PC-9 (cell line): ENCODE results near the gene HMGB1. TPM values are rescaled to one million over a fixed set of nuclear protein-coding genes. Genes with fewer than 3 reads are reported as not detected.
"Not testable (repeated sequence)": the region's sequence is repeated elsewhere in the genome, so short reads cannot be mapped to it uniquely, and the experiment has no call there.

Experiments
- BruUV-seq: library from RNA; stranded (reverse); fragments of 400-500 nt; replicated peaks from 2 replicates; lab custom pipeline; 2021; lab: Mats Ljungman, UMichigan
- CTCF ChIA-PET: fragments of 300-600 bp; sonication (Branson Sonifier 250); formaldehyde crosslinking; loops from one replicate; lab custom pipeline; 2022; ENCODE audit warnings: antibody characterized with exemption; lab: Charles Lee
- POLR2A ChIA-PET: fragments of 300-600 bp; sonication (Branson Sonifier 250); formaldehyde crosslinking; loops from one replicate; lab custom pipeline; 2022; ENCODE audit warnings: antibody characterized with exemption; ENCODE audit not compliant: unreplicated experiment; lab: Charles Lee
- DNase-seq, 2 experiments: peaks; one replicate each; pipeline versions ENCODE4 v3.0.0 to v3.0.0-alpha.2; 2015 to 2022; ENCODE audit warnings: mixed read lengths in 1 of 2
- H2AFZ ChIP-seq: fragments of 200-600 bp; sonication (generic); 2 replicates; pipeline ENCODE4 v1.8.1; 2017; ENCODE audit warnings: antibody characterized with exemption
- H3F3A ChIP-seq: fragments of 200-600 bp; sonication (generic); 2 replicates; pipeline ENCODE4 v1.8.1; 2017; ENCODE audit warnings: antibody characterized with exemption, mild to moderate bottlenecking, low read depth; ENCODE audit not compliant: insufficient read depth
- H3K27ac ChIP-seq: fragments of 200-600 bp; sonication (generic); 2 replicates; pipeline ENCODE4 v1.6.1; 2016; ENCODE audit warnings: mixed run types
- H3K27me3 ChIP-seq: fragments of 200-600 bp; sonication (generic); 2 replicates; pipeline ENCODE4 v1.6.1; 2016; ENCODE audit warnings: low read depth, mixed run types; ENCODE audit not compliant: insufficient read depth
- H3K36me3 ChIP-seq: fragments of 200-600 bp; sonication (generic); 2 replicates; pipeline ENCODE4 v1.6.1; 2016; ENCODE audit warnings: low read depth, mixed run types
- H3K4me1 ChIP-seq: fragments of 200-600 bp; sonication (generic); replicated peaks from 2 replicates; pipeline ENCODE4 v1.6.1; 2016; ENCODE audit warnings: mixed run types; ENCODE audit not compliant: insufficient read depth
- H3K4me2 ChIP-seq: fragments of 200-600 bp; sonication (generic); 2 replicates; pipeline ENCODE4 v1.6.1; 2017; ENCODE audit warnings: mixed run types
- H3K4me3 ChIP-seq: fragments of 200-600 bp; sonication (generic); 2 replicates; pipeline ENCODE4 v1.6.1; 2016; ENCODE audit warnings: mixed run types
- H3K79me2 ChIP-seq: fragments of 200-600 bp; sonication (generic); 2 replicates; pipeline ENCODE4 v1.6.1; 2017; ENCODE audit warnings: low read depth, mixed run types
- H3K9me2 ChIP-seq: fragments of 200-600 bp; sonication (generic); 2 replicates; pipeline ENCODE4 v1.8.1; 2017; ENCODE audit warnings: mild to moderate bottlenecking; ENCODE audit not compliant: insufficient read depth
- H3K9me3 ChIP-seq: fragments of 200-600 bp; sonication (generic); 2 replicates; pipeline ENCODE4 v1.8.1; 2016; ENCODE audit warnings: low read depth; ENCODE audit not compliant: insufficient read depth
- H4K20me1 ChIP-seq: fragments of 200-600 bp; sonication (generic); 2 replicates; pipeline ENCODE4 v1.8.1; 2017; ENCODE audit not compliant: insufficient read depth
- EZH2 ChIP-seq: fragments of 200-600 bp; sonication (generic); IDR thresholded peaks from 2 replicates; pipeline ENCODE4 v1.8.0; 2017; ENCODE audit warnings: antibody characterized with exemption, low read depth
- intact Hi-C: fragments of 100-400 bp; cut with micrococcal nuclease; formaldehyde crosslinking; loops from one replicate; pipeline ENCODE4 v1.10.0; 2022; ENCODE audit not compliant: unreplicated experiment
- total RNA-seq: library from RNA; stranded (reverse); gene quantifications from 2 replicates; pipeline ENCODE4 v1.2.3, GENCODE V29; 2021
- TF ChIP-seq, protein P1 (sequence below): fragments of 200-600 bp; sonication (generic); conservative IDR thresholded peaks from 2 replicates; pipeline ENCODE4 v1.6.1; 2017; ENCODE audit warnings: mixed run types, antibody characterized with exemption, mild to moderate bottlenecking, moderate library complexity

Gene HMGB1
- total RNA-seq, 1 experiment from 2014 or later: 313 TPM

DNA sequence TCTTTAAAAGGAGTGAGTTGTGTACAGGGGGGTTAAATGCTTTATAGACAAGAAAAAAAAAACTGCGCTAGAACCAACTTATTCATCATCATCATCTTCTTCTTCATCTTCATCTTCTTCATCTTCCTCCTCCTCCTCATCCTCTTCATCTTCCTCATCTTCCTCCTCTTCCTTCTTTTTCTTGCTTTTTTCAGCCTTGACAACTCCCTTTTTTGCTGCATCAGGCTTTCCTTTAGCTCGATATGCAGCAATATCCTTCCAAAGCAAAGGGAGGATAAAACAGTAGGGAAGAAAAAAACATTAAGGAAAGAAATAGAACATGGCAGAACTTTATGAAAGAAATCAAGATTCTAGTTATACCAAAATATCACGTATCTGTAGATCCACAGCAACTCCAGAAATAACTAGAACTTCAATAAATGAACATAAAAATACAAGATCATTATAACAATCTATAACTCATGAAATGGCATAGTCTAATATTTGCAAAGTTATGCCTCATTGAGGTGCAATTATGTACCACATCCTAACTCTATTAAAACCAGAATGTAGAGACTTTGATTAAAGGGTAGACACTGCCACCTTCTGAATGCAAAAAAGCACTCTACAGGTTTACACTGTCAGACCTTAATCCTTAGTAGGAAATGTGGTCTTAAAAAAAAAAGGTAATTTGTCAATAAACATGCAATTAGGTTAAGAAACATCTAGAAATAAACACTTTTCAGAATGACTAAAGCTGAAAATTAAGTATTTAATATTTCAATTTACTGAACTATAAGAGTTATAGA lies 4.3 kb downstream of the HMGB1 start:
- H3K9me2 ChIP-seq, POLR2A ChIA-PET, H4K20me1 ChIP-seq, H3K4me3 ChIP-seq, DNase-seq, H2AFZ ChIP-seq, H3K27ac ChIP-seq, H3K27me3 ChIP-seq, H3K9me3 ChIP-seq: not testable (repeated sequence)
- Histone ChIP-seq H3K4me1 (peaks cover 23% of the 10 kb centered on the region), H3K36me3 (peaks cover 26% of the 10 kb centered on the region), H3K79me2 (peaks cover 31% of the 10 kb centered on the region), H3F3A (peaks cover 47% of the 10 kb centered on the region), H3K4me2 (0 out of 2 replicates have a peak overlapping the region, but pooled peaks have one; percentile 98)
- TSS peak; percentile 22 for BruUV-seq
- CTCF ChIA-PET: interaction anchor here (0.6 kb wide), 1 partner anchor 372 kb away, joined by 3 read pairs; no protein-coding TSS in a partner anchor
- intact Hi-C loops: loop anchor here (10.0 kb wide), 3 partner anchors 207 to 403 kb away; no protein-coding TSS in a partner anchor
- TF ChIP-seq, protein P1, sequence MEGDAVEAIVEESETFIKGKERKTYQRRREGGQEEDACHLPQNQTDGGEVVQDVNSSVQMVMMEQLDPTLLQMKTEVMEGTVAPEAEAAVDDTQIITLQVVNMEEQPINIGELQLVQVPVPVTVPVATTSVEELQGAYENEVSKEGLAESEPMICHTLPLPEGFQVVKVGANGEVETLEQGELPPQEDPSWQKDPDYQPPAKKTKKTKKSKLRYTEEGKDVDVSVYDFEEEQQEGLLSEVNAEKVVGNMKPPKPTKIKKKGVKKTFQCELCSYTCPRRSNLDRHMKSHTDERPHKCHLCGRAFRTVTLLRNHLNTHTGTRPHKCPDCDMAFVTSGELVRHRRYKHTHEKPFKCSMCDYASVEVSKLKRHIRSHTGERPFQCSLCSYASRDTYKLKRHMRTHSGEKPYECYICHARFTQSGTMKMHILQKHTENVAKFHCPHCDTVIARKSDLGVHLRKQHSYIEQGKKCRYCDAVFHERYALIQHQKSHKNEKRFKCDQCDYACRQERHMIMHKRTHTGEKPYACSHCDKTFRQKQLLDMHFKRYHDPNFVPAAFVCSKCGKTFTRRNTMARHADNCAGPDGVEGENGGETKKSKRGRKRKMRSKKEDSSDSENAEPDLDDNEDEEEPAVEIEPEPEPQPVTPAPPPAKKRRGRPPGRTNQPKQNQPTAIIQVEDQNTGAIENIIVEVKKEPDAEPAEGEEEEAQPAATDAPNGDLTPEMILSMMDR: peak; percentile 64

- POLR2A ChIA-PET: no interaction called here
- no peak overlapping the region for H3K4me2 ChIP-seq
- CTCF ChIA-PET: no interaction called here
- no peaks in the 10 kb centered on the region for H4K20me1 ChIP-seq
- H3K4me3 ChIP-seq: no peak overlapping the region
- H3K9me3 ChIP-seq: no peaks in the 10 kb centered on the region
- peaks cover 16% of the 10 kb centered on the region for H3K36me3 ChIP-seq
- no peak overlapping the region for H2AFZ ChIP-seq
- H3K79me2 ChIP-seq: peaks cover 11% of the 10 kb centered on the region
- H3F3A ChIP-seq: peaks cover 38% of the 10 kb centered on the region
- H3K9me2 ChIP-seq: no peaks in the 10 kb centered on the region
- no peak for DNase-seq
- TF ChIP-seq EZH2: no peak
- TF ChIP-seq, protein P1: no peak
- BruUV-seq: no TSS peak
- H3K27ac ChIP-seq: no peak overlapping the region
- no peaks in the 10 kb centered on the region for H3K27me3 ChIP-seq
- H3K4me1 ChIP-seq: peaks cover 7% of the 10 kb centered on the region; the same call in 1 of the 2 replicates
- intact Hi-C loops: no loop called here
These were observed 8.3 kb downstream of the HMGB1 start for GRCh38 chr13:30457306-30457891.

GRCh38 chr13:30456290-30456689 lies 9.4 kb downstream of the HMGB1 start:
- Histone ChIP-seq H4K20me1 (no peaks in the 10 kb centered on the region), H3K4me1 (no peaks in the 10 kb centered on the region), H3K9me2 (no peaks in the 10 kb centered on the region), H3K36me3 (0 out of 2 replicates have a peak, but pooled peaks cover 5% of the 10 kb centered on the region), H3K4me2 (no peak overlapping the region), H3K4me3 (no peak overlapping the region), H3K27me3 (no peaks in the 10 kb centered on the region), H3K79me2 (0 out of 2 replicates have a peak, but pooled peaks cover under 1% of the 10 kb centered on the region), H2AFZ (no peak overlapping the region), H3F3A (peaks cover 27% of the 10 kb centered on the region), H3K9me3 (no peaks in the 10 kb centered on the region), H3K27ac (no peak overlapping the region)
- POLR2A ChIA-PET: no interaction called here
- DNase-seq: no peak
- intact Hi-C loops: no loop called here
- TF ChIP-seq, protein P1: no peak
- TF ChIP-seq EZH2: no peak
- no TSS peak for BruUV-seq
- CTCF ChIA-PET: no interaction called here
